GM18861 (cell line): ENCODE results near the gene PLP2.
A peak's percentile ranks its signal among the peaks of the same experiment; 100 is the strongest.
"Not testable (repeated sequence)": the region's sequence is repeated elsewhere in the genome, so short reads cannot be mapped to it uniquely, and the experiment has no call there.

ENCODE experiments used
- ATAC-seq: cut with Tn5 transposase; IDR thresholded peaks from one replicate; pipeline ENCODE4 v1.9.1; 2021; ENCODE audit not compliant: unreplicated experiment

The PLP2 gene

GRCh38 chrX:49163555-49164419 lies 7.9 kb upstream of the PLP2 start:
- ATAC-seq, result peak; percentile 45

GRCh38 chrX:49164589-49165360 lies 6.9 kb upstream of the PLP2 start:
- no peak for ATAC-seq

- peak; percentile 24 for ATAC-seq
These were observed 5.5 kb upstream of the PLP2 start for GRCh38 chrX:49165901-49166881.

- ATAC-seq, result peak; percentile 26
These were observed 4.6 kb upstream of the PLP2 start for GRCh38 chrX:49166914-49167739.

- no peak for ATAC-seq
These were observed 4.0 kb upstream of the PLP2 start for GRCh38 chrX:49167740-49168108.

- peak; percentile 70 for ATAC-seq
These were observed 632 bp downstream of the PLP2 start for GRCh38 chrX:49172280-49172780.

- ATAC-seq, result not testable (repeated sequence)
These were observed 1.8 kb downstream of the PLP2 start for GRCh38 chrX:49173544-49173943.

GRCh38 chrX:49174723-49175122 lies 3.0 kb downstream of the PLP2 start:
- no peak for ATAC-seq

GRCh38 chrX:49175435-49176274 lies 4.0 kb downstream of the PLP2 start:
- ATAC-seq, result no peak

GRCh38 chrX:49176421-49177326 lies 5.0 kb downstream of the PLP2 start:
- ATAC-seq, result no peak

GRCh38 chrX:49177338-49177833 lies 5.7 kb downstream of the PLP2 start:
- ATAC-seq, result no peak

- ATAC-seq, result no peak
These were observed 6.3 kb downstream of the PLP2 start for GRCh38 chrX:49177873-49178480.

GRCh38 chrX:49178537-49178936 lies 6.8 kb downstream of the PLP2 start:
- ATAC-seq, result no peak

- no peak for ATAC-seq
These were observed 7.7 kb downstream of the PLP2 start for GRCh38 chrX:49179358-49179757.

GRCh38 chrX:49183701-49184281 lies 12.1 kb downstream of the PLP2 start:
- no peak for ATAC-seq

- no peak for ATAC-seq
These were observed 12.9 kb downstream of the PLP2 start for GRCh38 chrX:49184294-49185281.
